Fibroblast of skin of scalp (primary cell): Measurements from ENCODE around the gene LMO7.
"Not testable (repeated sequence)": the region's sequence is repeated elsewhere in the genome, so short reads cannot be mapped to it uniquely, and the experiment has no call there.

Experiments used
- DNase-seq: peaks from one replicate; pipeline ENCODE4 v3.0.0-alpha.2; 2013

LMO7 gene

DNA sequence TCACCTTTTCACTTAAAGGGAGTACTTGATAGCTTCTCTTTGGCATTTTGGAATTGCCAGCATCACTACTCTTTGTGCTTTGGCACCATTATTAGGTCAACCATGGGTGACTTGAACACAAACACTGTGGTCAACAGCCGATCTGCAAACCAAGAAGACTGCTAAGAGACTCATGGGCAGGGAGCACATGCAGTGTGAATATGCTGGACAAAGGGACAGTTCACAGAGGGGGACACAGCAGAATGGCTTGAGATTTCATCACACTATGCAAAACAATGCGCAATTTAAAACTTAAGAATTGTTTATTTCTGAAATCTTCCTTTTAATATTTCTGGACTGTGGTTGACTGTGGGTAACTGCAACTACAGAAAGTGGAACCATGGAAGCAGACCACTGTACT is 64.4 kb downstream of the LMO7 start:
- no peak for DNase-seq

DNA sequence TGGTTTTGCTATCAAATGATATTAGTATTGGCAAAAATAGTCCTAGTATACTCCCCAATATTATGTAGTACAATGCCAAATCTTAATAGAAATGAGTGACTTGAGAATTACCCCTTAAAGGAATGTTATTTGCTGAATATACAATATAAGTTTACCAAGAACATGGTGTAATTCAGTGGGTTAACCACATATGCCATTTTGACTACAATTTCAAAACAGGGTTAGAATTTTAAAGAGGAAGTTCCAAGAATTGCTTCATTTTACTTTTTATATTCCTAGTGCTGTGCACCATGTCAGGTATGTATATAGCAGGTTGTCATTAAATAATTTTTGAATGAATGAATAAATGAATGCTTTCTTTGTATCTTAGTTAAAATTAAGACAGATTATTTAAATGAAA is 66.3 kb downstream of the LMO7 start:
- DNase-seq: no peak

DNA sequence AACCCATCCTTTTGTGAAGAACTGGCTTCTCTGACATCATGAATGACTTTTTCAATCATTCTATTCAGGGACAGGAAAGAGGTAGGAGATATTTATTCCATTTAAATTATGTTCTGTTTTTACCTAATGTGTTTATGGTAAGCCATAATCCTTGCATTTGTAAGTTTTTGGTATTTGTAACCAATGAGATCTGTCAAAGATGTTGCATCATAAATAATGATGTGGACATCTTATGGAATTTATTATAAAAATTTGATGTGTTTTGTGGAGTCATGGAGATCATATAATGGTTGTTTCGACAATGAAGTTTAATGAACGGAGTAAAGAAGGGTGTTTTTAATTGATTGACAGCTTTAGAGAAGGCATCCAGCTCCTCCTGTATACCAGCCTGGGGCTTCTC is 67.6 kb downstream of the LMO7 start:
- no peak for DNase-seq

DNA sequence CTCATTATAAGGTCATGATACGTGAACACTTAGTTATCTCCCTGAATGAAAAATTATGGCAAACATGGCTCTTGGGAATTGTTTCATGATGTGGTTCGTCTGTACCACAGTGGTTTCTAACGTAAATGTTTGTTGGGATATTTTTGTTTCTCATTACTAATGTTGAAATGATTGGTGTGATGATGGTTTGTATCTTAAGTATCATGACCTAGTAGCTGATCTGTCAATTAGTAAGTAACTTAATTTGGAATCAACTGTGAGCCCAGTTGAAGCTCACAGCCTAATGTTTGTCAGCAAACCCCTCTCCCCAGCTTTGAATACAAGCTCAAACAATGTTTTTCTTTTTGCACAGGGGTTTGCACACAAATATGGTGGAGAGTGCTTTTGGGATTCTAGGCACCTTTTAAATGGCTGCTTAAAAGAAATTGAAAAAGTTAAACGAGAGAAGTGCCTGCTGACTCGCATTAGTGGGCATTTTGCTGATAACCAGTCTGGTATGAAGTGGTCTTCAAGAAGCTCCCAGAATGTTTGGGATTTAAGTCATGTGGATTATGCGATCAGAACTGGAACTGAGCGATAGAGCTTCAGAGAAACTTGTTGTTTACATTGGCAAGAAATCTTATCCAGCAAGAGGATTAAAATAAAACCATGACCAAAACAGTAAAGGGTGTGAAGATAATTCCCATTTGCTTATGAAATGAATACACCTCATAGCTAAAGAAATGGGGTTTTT is 68.2 kb downstream of the LMO7 start:
- peak; percentile 89 for DNase-seq

DNA sequence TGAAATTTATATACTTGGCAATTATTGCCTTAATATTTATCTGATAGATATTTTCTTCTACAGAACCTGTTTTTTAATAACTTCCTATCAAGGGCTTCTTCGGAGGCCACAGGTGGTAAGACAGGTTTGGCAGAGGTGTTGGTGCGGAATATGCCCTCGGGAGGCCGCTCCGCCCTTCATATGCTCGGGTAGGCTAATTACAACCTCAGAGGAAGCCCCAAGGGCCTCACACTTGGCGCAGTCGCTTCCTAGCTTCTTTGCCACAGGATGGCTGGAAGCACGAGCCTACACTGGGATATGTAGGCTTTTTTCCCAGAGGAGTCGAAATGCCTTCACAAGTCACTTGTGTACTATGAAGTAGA is 68.8 kb downstream of the LMO7 start:
- DNase-seq: no peak

DNA sequence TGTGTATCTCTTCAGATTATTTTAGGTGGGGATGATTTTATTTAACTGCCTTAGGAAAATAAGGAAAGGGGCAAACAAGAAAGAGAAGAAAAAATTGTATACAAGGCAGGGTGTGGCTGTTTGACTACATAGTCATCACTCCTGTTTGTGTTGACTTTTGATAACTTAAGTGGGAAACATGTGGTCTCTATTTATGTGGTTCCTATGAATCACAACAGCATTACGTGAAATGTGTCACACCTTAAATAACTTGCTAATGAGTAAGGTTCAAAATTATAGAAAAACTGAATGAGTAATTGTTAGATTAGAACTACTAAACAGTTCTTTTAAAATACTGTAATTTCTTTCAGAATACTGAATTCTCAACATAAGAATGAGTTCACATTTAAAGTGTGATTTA is 69.3 kb downstream of the LMO7 start:
- peak; percentile 47 for DNase-seq

DNA sequence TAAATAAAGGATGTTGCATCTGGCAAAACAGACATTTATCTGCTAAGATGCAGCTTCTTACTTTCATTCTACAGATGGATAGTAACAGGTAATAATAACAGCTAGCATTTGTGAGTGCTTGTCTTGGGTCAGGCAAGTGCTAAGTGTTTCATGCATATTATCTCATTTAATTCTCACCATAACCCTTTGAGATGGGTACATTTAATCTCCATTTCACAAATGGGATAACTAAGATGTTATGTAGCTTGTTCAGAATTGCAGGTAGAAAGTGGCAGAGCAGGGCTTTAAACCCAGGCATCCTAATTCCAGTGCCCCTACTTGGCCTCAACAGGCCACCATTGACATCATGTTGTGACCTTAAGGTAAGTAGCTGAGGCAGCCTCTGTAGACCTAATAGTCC is 69.8 kb downstream of the LMO7 start:
- no peak for DNase-seq

DNA sequence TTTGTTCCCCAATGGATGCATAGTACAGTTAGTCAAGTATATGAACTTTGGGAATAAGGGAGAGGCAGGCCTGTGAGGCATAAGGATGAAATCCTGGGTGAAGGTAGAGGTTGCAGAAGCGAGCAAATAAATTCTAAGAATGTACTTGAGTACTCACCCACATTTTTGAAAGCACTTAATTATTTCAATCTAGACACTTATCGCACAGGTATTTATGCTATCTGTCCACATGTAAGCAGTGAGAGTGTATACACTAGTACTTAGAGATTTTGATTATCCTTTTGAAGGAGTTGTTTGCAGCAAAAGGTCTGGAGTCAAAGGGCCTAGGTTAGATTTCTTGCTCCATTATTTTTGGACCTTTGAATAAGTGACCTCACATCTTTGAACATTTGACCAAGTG is 77.7 kb downstream of the LMO7 start:
- DNase-seq: no peak

DNA sequence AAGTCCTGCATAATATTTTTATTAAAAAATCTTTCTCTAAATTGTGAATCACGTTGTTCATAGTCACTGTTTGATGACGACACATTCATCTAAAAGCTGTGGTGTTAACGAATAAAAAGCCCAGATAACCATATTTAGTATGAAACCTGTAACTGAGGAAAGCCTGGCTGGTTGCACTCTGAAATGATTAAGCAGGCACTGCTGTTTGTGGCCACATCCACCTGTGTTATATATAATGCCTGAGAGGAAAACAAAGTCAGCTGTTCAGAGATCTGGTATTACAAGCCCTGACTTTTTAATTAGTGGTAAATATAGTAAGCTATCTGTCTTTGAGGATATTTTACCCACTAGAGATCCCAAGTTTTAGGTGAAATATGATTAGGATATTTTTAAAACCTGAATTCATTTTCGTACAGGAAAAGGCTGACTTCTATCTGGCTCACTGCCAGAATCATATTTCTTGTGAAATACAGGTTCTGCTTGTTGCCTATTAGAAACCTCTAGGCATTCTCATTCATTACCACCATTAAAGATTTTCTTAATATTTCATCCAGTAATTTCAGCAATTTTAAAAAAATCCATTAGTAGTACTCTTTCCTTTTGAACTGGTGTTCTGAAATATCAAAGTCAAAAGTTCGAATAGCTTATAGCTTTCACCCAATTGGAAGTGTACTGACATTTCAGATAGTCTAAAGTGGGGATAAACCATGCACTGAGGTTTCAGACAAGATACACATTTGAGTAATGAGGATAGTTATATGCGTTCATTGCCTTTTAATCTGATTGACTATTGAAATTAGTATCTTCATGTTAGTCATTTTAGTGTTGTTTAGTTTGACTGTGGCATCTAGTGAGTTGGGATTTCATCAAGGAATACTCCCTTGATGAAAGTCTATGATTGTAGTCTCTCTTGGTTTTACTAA is 79.7 kb downstream of the LMO7 start:
- no peak for DNase-seq

DNA sequence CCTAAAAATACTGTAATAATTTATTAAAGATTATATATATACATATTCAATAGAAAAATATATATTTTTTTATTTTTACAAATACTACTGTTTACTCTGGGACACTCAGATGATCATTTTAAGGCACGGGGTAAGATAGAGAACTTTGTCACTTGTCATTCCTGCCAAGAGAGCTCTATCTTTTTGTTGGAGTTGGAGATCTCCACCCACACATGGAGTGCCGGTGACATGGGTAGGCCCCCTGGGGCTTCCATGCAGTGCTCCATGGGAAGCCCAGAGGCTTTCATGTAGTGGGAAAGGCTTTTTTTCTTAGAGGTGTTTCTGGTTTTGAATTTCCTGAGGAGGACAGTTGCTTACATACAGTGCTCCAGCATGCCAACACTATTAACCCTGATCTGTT is 81.4 kb downstream of the LMO7 start:
- DNase-seq: no peak

DNA sequence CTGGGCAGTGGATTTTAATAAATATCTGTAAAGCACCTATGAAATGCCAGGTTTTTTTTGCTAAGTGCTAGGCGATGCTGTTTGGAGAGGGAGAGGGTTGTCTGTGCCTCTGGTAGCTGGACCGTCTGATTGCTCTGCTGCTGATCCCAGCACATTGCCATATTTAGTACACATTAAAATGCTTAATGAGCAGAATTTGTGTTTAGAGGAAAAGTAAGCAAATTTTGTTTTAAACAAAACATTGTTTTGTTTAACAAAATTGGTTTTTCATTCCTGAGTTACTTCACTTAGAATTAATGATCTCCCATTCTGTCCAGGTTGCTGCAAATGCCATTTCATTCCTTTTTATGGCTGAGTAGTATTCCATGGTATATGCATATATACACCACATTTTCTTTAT is 85.2 kb downstream of the LMO7 start:
- DNase-seq: no peak

DNA sequence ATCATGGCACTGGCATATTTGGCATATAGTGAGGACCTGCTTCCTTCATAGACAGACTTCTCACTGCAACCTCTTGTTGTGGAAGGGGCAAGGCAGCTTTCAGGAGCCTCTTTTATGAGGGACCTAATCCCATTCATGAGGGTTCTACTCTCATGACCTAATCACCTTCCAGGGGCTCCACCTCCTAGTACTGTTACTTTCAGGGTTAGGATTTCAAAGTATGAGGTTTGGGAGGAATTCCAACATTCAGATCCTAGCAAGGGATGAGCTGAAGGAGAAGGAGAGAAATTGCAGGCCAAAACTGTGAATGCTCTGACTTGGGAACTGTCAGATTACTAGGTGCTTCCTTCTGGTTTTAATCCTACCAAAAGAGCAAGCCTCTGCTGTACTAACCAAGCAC is 87.8 kb downstream of the LMO7 start:
- no peak for DNase-seq

DNA sequence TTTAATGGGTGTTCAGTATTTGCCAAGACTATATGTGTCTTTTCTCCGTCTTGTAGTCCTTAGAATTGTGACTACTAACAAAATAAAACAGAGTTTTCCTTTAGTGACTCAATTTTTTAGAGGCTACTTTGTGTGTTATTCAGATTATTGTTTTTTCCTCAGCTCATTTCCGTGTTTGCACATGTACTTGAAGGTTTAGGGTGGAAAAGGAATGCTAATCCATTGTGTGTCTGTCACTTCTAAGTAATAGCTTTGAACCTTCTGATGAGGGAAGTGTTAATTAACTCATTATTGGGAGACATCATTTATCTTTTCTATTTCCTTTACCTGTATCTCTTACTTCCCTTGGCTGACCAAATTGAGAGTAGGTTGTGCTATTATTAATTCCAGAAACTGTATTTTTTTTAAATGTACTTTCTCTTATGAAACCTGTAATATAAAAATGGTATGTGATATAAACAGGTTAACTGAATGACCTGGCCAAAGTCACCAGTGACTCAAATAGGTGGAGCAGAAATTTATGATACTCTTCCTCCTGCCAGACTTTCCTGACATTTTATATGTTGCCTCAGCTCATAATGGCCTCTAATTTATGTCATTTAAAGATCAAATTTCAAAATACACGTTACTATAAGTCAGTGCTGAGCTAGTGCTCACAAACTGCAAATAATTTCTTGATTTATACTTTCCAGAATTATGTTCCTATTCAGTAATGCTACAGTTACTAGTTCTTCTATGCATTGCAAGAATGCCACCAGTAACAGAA is 88.8 kb downstream of the LMO7 start:
- DNase-seq: no peak

DNA sequence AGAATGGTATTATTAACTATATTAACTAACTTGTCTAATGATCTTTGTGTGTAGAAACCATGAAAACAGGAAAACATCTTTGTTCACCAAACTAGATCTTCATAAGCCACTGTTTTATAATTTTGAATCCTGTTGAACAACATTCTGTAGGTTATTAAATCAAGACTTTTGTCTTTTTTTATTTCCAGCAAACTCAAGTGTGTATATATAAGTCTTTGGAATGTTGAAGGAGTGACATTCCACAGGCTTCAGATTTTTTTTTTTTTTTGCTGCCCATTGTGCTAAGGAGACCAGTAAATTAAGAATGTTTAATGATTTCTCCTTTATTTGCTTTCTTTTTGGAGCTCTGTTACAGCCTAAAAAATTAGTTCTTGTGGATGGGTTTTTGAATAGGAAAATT is 89.6 kb downstream of the LMO7 start:
- DNase-seq: no peak

DNA sequence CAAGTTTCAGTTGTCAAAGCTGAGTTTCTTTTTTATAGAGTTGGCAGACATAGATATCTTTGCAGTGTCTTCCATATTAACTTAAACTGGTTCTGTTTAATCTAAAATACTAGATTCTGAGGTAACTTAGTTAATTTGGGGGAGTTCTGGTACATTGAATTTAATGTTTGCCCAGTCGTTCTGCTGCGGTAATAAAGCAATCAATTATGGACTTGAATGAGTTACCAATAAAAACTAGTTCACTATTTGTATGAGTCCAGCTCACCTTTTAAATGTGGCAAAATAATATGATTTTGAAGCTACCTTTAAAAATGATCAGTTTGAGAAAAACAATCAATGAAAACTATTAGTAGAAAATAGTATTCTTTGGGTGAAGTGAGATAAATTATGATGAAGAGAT is 90.2 kb downstream of the LMO7 start:
- no peak for DNase-seq

DNA sequence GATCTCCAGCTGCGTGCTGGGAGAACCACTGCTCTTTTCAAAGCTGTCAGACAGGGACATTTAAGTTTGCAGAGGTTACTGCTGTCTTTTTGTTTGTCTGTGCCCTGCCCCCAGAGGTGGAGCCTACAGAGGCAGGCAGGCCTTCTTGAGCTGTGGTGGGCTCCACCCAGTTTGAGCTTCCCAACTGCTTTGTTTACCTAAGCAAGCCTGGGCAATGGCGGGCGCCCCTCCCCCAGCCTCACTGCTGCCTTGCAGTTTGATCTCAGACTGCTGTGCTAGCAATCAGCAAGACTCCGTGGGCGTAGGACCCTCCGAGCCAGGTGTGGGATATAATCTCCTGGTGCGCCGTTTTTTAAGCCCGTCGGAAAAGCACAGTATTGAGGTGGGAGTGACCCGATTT is 97.0 kb downstream of the LMO7 start:
- DNase-seq: not testable (repeated sequence)

DNA sequence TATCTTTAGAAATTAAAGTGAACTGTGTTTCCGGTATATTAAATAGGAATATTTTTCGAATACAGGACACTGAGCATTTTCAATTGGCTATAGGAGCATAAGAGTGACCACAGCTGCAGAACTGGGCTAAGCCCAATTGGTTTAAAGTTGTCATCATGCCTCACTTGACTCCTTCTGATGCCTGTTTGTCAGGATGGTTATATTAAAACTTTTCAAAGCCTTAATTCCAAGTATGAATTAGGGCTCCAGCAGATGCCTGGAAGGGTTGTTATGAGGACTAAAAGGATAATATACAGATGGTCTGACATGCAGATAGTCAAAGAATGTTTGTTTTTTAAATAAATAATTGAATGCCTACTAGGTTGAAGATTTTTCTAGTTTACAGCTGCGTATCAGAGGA is 100.0 kb downstream of the LMO7 start:
- DNase-seq: no peak

DNA sequence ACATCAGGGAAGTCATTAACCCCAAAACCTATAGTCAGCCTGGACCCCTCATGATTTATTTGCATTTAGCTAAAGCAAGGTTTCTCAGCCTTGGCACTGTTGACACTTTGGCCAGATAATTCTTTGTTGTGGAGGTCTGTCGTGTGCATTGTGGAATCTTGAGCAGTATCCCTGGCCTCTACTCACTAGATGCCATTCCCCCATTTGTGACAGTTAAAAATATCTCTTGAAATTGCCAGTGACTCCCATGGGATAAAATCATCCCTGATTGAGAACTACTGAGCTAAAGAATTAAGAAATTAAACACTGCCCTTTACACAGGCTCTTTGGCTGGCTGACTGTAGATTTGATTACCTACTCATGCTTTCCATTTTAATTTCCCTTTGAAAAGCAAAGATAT is 102.7 kb downstream of the LMO7 start:
- DNase-seq: no peak

DNA sequence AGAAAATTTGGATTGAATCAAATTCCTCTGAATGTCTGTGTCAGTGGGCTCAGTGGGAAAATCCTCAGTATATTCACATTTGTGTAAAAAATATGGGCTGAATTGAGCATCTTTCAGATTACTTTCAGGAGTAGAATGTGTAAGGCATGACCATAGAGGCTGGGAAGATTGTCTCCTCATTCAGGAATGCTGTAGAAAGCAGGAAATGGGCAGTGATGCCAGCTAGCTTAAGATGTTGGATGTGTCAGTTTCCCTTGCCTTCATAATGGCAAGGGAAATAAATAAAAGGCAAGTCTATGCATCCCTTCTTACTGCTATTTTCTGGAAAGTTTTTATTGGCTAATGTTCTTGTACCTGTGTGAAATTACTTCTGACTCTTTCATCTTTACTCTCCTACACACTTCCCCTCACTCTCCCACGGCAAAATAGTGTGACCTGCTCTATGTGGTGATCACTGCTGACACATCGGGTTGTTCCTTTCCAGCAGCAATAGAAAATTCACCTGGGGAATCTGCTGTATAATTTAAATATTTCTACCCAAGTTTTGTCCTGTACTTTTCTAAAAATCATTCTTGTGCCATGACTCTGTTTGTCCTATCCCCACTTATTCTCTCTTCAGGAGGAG is 103.2 kb downstream of the LMO7 start:
- DNase-seq: peak; percentile 48

DNA sequence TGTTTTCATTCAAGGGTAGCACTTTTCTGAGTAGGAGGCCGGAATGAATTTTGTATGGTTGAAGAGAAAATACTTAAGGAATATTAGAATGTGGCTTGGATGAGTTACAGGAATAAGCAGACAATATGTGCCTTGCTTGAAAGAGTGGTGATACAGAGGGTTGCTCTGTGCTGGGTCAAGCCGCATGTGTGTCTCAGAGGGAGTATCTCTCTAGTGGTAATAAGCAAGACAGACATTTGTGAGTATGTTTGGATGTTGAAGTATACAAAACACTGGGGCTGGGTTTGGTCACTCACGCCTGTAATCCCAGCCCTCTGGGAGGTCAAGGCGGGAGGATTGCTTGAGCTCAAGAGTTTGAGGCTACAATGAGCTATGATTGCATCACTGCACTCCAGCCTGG is 103.9 kb downstream of the LMO7 start:
- DNase-seq: no peak

DNA sequence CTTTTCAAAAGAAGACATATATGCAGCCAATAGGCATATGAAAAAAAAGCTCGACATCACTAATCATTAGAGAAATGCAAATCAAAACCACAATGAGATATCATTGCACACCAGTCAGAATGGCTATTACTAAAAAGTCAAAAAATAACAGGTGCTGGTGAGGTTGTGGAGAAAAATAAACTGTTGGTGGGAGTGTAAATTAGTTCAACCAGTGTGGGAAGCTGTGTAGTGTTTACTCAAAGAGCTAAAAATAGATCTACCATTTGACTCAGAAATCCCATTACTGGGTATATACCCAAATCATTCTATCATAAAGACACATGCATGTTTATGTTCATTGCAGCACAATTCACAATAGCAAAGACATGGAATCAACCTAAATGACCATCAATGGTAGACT is 106.9 kb downstream of the LMO7 start:
- DNase-seq: not testable (repeated sequence)

DNA sequence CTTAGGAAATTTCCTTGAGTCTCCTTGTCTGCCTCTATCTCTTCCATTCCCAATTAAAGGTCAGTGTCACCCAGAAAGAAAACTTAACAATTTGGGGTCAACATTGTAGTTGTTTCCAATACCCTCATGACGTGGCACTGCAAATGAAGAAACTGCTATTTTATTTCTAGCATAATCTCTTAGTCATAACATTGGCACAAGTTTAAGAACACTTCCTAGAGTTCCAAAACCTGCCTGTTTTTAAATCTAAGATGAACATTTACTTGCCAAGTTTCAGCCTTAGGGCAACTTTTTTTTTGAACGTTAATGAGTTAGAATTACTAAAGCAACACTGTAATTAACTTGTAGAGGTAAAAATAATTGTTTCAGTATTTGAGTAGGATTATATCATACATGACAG is 108.0 kb downstream of the LMO7 start:
- no peak for DNase-seq

DNA sequence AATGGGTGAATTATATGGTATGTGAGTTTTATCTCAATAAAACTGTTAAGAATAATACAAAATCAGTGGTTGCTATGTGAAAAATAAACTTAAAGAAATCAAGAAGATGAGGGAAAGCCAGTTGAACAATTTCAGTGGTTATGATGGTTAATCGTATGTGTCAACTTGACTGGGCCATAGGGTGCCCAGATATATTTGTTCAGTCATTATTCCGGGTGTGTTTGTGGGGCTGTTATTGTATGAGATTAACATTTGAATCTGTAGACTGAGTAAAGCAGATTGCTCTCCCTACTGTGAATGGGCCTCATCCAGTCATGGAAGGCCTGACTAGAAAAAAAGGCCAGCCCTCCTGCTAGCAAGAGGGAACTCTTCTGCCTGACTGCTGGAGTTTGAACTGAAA is 109.3 kb downstream of the LMO7 start:
- no peak for DNase-seq
